Peyer's patch (tissue), 4 donors: ENCODE measurements around the gene CAB39L.

Experiments
- POLR2A ChIP-seq, 2 donors: fragments of 450-650 bp; IDR thresholded peaks; one replicate each; pipeline ENCODE4 v1.5.1; 2017; ENCODE audit warnings: antibody characterized with exemption in 2 of 2, mild to moderate bottlenecking in 2 of 2, moderate library complexity in 2 of 2
- TF ChIP-seq, protein P1 (sequence below), 6 experiments: fragments of 450-650 bp in 4 of 6; fragments of 200-600 bp in 2 of 6; sonication (generic) in 1 of 6; IDR thresholded peaks; one replicate each; pipeline ENCODE4 v1.5.1; 2017 to 2019; ENCODE audit warnings: antibody characterized with exemption in 6 of 6, mild to moderate bottlenecking in 3 of 6, moderate library complexity in 1 of 6

DNA sequence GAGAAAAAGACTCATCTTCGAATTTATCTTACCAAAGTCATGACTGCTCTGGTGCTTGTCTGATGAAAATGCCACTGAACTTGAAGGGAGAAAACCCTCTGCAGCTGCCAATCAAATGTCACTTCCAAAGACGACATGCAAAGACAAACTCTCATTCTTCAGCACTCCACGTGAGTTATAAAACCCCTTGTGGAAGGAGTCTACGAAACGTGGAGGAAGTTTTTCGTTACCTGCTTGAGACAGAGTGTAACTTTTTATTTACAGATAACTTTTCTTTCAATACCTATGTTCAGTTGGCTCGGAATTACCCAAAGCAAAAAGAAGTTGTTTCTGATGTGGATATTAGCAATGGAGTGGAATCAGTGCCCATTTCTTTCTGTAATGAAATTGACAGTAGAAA lies 32.7 kb upstream of the CAB39L start:
- TF ChIP-seq, protein P1, sequence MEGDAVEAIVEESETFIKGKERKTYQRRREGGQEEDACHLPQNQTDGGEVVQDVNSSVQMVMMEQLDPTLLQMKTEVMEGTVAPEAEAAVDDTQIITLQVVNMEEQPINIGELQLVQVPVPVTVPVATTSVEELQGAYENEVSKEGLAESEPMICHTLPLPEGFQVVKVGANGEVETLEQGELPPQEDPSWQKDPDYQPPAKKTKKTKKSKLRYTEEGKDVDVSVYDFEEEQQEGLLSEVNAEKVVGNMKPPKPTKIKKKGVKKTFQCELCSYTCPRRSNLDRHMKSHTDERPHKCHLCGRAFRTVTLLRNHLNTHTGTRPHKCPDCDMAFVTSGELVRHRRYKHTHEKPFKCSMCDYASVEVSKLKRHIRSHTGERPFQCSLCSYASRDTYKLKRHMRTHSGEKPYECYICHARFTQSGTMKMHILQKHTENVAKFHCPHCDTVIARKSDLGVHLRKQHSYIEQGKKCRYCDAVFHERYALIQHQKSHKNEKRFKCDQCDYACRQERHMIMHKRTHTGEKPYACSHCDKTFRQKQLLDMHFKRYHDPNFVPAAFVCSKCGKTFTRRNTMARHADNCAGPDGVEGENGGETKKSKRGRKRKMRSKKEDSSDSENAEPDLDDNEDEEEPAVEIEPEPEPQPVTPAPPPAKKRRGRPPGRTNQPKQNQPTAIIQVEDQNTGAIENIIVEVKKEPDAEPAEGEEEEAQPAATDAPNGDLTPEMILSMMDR (IDR thresholded peaks at IDR 0.05): no peak
- no peak for TF ChIP-seq POLR2A (IDR thresholded peaks at IDR 0.05)
